Activated CD4-positive, CD25-positive, alpha-beta regulatory T cell treated with anti-CD3 and anti-CD28 coated beads, Interleukin-2, amount 50 U/mL, for 24 hours (primary cell): ENCODE data around the gene MT1E.
A peak's percentile ranks its signal among the peaks of the same experiment; 100 is the strongest.
"Not testable (repeated sequence)": the region's sequence is repeated elsewhere in the genome, so short reads cannot be mapped to it uniquely, and the experiment has no call there.

ENCODE experiments used
- ATAC-seq, 2 donors: fragments of 150-1000 bp; cut with Tn5 transposase; one replicate each; pipeline ENCODE4 v1.10.0; 2021; ENCODE audit warnings: mild to moderate bottlenecking in 1 of 2, moderate library complexity in 1 of 2

The MT1E gene

DNA sequence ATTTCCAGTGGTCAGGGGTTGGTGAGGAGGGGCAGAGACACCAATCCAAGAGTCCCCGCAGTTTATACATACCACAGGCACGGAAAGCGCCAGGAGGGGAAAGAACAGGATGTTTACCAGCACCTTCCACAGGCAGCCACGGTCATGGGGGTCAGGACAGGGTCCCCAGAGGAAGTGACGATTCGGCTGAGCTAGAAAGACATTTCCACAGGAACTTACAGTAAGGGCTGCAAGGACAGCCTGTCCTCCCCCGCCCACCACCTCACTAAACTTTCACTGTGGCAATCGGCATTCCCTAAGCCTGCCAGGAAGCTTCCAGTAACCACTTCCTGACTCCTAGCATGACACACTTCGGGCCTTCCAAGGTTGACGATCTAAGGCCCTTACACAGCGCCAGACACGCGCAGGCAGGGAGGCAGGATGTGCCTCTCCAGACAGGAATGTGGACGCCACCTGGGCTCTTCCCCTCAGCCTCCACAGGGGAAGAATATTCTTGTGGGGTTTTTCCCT is 18.4 kb upstream of the MT1E start:
- ATAC-seq = no peak

DNA sequence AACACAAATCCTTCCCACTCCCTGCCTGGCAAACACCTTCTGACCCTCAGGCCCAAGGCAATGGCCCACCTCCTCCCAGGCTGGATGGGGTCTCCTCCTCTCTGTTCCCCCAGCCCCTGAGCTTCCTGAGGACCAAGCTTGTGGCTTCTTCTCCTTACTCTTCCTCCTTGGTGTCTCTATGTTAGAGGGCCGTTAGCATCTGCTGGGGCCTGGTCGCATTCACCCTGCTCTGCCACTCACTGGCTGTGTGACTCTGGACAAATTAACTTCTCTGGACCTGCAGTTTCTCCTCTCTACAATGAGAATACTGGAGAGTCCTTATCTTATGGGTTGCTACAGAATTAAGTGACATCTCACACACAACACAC is 17.9 kb upstream of the MT1E start:
- no peak for ATAC-seq

DNA sequence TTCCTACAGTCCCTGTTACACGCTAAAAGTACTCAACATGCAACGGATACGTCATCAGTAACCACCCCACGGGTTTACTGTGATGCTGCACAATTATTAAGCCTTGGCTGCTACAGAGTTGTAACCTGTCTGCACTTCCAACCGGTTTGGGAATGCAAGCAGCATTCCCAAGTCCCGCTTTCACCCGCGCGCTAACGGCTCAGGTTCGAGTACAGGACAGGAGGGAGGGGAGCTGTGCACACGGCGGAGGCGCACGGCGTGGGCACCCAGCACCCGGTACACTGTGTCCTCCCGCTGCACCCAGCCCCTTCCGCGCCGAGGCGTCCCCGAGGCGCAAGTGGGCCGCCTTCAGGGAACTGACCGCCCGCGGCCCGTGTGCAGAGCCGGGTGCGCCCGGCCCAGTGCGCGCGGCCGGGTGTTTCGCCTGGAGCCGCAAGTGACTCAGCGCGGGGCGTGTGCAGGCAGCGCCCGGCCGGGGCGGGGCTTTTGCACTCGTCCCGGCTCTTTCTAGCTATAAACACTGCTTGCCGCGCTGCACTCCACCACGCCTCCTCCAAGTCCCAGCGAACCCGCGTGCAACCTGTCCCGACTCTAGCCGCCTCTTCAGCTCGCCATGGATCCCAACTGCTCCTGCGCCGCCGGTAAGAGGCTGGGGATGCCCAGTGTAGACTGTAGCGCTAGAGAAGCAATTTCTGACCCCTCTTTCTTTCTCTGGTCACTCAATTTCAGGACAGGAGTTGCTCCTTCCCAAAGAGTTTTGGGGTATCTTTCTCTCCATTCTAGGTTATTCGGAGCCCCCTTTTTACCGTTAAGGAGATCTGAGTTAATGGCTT is 17.3 kb upstream of the MT1E start, which contains the start of gene MT2A:
MT2A (plus strand) TSS at position 542 of the 833 bp plus-strand sequence; CDS start at position 614, 72 bp downstream.
- peak; percentile 89 to 90 for ATAC-seq

DNA sequence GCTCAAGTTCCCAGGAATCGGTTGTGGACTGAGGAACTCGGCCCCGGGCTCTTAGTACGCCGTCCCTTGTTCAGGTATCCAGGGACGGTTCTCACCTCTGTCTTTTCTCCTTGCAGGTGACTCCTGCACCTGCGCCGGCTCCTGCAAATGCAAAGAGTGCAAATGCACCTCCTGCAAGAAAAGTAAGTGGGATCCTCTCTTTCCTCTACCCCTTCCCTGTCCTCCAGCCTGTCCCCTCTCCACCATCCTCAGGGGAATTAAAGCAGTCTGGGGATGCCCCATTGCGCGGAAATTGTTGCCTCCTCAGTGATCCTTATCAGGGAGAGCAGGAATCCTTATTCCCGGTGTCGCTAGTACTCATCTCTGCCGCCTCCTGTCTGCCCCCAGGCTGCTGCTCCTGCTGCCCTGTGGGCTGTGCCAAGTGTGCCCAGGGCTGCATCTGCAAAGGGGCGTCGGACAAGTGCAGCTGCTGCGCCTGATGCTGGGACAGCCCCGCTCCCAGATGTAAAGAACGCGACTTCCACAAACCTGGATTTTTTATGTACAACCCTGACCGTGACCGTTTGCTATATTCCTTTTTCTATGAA is 16.6 kb upstream of the MT1E start:
- no peak for ATAC-seq

DNA sequence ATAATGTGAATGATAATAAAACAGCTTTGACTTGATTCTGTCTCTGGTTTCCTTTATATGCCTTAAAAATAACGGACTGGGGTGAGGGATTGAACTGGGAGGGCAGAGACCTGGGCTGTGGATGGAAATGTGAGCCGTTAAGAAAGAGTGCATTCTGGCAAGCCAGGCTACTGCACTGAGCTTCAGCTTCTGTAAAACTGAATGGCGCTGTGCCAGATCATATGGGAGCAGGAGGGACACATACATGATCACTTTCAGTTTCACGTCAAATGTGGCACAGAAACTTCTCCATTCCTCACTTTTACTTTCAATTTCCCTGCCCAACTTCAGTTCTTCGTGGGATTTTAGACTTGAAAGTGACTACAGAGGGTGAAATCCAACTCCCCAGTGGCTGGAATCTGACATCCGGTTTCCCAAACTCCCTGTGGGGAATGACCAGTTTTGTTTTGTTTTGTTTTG is 16.1 kb upstream of the MT1E start:
- peak; percentile 27 to 30 for ATAC-seq

DNA sequence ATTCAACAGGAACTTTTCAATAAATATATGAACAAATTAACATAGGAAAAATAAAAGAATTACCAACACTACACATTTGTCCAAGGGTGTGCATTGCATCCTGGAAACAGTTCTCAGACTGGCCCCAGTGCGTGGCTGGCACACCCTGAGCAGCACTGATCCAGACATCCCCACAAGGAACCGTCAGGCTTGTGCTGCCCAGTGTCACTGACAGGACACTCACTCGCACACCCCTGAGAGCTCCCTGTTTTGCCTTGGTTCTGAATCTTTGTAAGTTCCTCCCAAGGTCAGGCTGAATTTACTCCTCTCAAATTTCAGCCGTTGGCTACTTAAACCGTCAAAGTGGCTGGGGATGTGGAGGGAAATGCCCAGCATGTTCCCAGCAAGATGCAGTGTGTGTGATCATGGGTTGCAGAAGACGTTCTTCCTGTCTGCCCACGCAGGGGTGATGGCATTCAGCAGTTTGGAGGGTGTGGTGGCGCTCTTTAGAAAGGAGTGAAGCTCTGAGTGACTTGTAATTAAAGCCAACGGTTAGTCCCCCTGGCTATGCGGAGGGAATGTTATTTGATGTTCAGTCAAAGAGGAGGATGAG is 15.5 kb upstream of the MT1E start:
- ATAC-seq = peak; percentile 30 to 36

DNA sequence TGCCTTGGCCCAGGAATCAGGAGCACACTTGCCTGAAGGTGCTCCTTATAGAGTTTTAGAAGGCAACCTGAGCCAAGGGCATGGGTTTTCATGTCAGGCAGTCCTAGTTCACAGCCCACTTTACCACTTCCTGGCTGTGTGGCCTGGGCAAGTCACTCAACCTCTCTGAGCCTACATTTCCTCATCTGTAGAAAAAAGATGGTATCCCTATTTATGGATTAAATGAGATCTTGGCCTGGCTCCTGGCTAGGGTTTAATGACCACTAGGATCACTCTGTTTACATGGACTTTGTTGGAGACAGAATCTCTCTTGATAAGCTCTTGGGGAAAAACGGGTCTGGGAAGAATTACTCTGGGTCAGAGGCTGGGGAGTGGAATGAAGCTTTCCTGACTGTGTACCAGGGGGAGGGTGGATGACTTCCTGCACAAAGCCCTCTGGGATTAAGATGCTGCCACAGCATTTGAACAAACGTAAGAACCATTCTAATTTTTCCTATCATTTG is 14.9 kb upstream of the MT1E start:
- ATAC-seq = no peak

DNA sequence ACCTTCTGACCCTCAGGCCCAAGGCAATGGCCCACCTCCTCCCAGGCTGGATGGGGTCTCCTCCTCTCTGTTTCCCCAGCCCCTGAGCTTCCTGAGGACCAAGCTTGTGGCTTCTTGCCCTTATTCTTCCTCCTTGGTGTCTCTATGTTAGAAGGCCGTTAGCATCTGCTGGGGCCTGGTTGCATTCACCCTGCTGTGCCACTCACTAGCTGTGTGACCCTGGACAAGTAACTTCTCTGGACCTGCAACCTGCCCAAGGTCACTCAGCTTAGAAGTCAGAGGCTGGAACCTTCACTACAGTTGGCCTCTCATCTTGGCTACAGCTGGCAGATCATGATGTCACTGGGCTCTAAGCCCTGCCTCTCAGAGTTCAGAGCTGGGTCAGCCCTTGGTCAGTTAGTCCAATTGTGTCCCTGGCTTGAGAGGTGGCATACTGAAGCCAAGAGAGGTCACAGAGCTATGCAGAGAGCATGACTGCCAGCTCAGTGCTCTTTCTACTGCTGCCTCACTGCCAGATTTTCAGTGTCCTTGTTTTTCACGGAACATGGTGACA is 14.2 kb upstream of the MT1E start:
- ATAC-seq = no peak

DNA sequence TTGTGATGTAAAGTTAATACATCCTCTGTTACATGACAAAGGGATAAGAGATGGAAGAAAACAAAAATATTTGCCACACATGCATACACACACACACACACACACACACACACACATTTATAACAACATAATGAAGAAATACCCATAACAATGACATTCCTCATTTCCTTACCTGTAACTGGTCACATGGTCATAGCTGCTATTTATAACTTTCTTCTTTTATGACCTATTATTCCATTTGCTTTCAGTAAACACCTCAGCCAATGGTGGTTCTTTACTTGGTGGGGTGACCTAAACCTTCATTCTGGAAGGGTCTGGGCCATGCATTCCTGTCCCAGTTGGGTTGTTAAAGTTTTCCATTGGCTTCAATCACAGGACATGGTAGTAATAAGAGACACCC is 11.9 kb upstream of the MT1E start:
- no peak for ATAC-seq

DNA sequence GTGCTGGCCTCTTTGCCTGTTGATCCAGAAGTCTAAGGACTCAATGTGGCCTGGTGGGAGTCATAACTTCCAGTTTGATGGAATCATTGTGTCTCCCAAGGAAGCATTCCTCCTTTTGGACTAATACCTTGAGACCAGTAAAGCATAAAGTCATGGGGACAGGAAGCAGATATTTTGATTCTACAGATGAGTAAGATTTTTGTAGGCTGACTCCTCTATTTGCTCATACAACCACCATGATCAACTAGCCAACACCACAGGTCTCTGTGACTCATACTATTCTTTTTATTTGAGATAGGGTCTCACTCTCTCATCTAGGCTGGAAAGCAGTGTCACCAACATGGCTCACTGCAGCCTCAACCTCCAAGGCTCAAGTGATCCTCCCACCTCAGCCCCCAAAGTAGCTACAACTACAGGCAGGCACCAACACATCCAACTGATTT is 11.0 kb upstream of the MT1E start:
- peak; percentile 84 to 88 for ATAC-seq

DNA sequence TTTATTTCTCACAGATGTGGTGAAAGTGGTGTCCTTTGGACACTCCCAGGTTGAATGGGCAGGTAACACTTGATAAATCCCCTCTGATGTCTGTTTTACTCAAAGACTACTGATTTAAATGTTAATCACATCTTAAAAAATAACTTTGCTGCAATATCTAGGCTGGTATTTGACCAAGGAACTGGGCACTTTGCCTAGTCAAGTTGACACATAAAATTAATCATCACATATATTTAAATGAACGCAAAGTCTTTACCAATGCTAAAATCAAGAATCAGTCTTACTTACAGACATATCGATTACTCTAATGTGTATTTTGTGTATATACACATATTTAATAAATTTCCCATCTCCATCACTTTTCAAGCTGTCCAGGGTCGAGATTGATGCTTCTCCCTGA is 10.2 kb upstream of the MT1E start:
- no peak for ATAC-seq

DNA sequence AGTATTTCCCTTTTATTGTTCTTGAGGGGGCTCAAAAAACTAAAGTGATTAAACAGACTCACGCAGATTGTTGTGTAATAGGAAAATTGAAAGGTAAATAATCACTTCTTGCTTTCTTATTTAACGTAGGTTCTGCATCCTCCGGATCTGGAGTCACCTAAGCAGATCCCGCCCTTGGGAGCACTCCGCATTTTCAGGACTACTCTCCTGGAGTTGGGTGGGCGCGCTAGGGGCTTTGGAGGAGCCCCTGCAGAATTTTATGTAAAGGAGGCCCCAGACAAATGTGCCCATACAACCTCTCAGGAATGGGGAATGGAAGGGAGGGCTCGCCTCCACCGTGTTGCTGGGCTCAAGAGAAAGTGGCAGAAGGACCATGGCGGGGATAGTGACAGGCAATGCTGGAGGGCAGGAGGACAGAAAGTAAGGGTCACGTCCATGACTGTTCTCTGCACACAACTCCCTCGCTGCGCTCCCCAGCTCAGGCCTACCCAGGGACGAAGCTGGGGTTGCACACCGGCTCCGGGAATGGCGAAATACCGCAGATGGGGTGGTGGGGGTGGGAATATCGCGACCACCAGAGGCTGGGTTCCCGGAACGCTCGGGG is 8.9 kb upstream of the MT1E start:
- ATAC-seq = no peak

DNA sequence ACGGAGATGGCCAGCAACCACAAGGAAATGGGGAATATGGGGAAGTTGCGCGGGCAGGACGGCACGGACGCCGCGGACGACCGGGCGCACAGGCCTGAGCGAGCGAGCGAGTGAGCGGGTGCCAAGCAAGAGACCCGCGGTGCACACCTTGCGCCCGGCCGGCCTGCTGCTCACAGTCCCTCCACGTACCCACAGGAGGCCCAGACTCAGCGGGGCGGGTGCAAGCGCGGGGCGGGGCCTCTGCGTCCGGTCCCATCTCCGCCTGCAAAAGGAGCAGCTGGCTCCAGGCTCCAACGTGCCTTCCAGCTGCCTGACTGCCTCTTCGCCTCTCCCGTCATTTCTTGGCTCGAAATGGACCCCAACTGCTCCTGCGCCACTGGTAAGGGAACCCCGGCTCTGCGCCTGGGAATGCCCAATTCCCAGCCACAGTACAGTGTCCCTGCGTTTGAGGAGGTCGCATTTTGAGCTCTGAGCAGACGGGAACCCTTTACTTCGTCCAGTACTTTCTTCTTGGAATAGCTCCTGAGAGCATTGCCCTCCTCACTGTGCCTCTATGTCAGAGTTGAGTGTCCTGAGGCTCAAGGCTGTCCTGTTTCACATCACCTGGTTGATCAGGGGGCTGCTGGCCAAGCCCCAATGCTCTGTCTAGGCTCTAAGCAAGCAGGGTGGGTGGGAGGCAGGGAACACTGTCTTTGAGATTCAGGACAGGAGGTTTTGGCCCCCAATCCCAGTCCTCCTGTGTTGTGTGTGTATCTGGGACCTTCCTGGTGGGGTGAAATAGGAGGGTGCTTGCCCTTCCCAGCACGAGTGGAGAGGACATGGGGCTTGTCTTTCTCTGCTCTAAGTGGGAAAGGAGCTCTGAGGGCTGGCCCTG is 8.1 kb upstream of the MT1E start:
- ATAC-seq = peak; percentile 27 to 51

DNA sequence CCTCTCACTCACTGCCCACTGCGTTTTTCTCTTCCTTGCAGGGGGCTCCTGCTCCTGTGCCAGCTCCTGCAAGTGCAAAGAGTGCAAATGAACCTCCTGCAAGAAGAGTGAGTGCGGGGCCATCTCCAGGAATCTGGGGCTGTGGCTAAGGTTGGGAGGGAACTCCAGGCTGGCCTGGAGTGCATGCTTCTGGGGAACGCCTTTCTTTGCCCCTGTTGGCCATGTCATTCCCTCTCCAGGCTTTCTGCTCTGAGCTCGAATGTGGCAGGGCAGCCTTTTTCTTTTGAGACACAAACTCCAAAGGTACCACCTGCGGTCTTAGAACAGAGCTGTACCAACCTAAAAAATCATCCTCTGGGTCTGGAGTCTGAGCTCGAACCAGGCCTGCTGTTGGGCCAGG is 7.4 kb upstream of the MT1E start:
- ATAC-seq = no peak

DNA sequence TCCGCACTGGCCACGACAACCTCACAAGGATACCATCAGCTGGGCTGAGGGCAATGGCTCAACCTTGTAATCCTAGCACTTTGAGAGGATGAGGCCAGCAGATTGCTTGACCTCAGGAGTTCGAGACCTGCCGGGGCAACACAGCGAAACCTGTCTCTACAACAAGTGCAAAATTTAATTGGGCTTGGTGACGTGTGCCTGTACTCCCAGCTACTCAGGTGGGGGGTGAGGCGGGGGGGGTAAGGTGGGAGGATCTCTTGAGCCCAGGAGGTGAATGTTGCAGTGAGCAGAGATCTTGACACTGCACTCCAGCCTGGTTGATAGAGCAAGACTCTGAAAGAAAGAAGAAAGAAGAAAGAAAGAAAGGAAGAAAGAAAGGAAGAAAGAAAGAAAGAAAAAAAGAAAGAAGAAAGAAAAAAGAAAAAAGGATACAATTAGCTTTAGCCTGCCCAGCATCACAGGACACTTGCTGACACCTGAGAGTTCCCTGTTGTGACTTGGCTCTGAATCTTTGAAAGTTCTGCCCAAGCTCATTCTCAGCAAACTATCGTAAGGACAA is 5.2 kb upstream of the MT1E start:
- no peak for ATAC-seq

DNA sequence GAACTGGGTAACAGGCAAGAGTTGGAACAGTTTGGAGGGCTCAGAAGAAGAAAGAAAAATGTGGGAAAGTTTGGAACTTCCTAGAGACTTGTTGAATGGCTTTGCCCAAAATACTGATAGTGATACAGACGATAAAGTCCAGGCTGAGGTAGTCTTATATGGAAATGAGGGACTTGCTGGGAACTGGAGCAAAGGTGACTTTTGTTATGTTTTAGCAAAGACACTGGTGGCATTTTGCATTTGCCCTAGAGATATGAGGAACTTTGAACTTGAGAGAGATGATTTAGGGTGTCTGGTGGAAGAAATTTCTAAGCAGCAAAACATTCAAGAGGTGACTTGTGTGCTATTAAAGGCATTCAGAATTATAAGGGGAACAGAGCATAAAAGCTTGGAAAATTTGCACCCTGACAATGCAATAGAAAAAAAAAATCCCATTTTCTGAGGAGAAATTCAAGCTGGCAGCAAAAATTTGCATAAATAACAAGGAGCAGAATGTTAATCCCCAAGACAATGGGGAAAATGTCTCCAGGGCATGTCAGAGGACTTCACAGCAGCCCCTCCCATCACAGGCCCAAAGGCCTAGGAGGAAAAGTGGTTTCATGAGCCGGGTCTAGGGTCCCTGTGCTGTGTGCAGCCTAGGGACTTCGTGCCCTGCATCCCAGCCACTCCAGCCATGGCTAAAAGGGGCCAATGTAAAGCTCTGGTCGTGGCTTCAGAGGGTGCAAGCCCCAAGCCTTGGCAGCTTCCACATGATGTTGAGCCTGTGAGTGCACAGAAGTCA is 3.7 kb upstream of the MT1E start:
- ATAC-seq = not testable (repeated sequence)

DNA sequence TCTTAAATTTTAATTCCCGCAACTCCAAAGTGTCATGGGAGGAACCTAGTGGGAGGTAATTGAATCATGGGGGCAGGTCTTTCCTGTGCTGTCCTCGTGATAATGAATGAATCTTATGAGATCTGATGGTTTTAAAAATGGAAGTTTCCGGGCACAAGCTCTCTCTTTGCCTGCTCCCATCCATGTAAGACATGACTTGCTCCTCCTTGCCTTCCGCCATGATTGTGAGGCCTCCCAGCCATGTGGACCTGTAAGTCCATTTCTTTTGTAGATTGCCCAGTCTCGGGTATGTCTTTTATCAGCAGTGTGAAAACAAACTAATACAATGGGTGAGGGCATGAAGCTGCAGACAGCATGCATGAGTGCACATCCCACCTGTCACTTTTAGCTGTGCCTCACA is 2.4 kb upstream of the MT1E start:
- ATAC-seq = not testable (repeated sequence)

DNA sequence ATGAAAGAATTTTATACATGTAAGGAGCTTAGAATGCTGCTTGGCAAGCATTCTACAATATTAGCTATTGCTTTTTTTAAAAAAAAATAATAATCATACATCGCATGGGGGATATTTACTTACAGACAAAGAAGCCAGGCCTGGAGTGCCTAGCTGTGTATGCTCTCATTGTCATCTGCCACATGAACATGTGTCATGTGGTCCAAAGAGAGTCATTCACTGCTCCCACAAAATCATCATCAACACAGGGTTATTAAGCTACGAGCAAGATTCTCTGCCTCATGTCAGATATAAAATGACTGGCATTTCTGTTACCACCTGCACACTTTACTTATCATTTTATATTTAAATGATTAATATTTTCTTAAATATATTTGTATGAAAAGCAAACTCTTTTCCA is 1.9 kb upstream of the MT1E start:
- ATAC-seq = no peak

DNA sequence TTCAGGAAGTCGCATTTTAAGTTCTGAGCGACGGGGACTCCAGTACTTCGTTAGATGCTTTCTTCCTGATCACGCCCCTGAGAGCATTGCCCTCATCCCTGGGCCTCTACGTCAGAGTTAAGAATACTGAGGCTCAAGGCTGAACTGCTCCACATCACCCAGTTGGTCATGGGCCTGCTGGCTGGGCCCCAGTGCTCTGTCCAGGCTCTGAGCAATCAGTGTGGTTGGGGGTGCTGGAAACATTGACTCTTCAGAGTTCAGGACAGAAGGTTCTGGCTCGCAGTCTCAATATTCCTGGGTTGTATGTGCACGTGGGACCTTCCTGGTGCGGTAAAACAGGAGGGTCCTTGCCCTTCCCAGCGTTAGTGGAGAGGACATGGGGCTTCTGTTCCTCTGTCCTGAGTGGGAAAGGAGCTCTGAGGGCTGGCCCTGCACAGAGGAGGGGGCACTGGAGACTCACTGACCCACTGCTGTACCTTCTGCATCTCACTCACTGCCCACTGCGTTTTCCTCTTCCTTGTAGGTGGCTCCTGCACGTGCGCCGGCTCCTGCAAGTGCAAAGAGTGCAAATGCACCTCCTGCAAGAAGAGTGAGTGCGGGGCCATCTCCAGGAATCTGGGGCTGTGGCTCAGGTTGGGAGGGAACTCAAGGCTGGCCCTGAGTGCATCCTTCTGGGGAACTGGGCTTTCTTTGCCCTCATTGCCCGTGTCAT is 518 bp downstream of the MT1E start:
- no peak for ATAC-seq

DNA sequence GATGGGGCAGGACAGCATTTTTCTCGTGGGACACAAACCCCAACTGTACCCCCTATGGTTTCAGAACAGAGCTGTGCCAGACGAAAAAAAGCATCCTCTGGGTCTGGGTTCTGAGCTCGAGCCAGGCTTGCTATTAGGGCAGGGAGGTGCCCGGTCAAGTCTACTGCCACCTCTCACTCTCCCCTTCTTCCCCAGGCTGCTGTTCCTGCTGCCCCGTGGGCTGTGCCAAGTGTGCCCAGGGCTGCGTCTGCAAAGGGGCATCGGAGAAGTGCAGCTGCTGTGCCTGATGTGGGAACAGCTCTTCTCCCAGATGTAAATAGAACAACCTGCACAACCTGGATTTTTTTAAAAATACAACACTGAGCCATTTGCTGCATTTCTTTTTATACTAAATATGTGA is 1.1 kb downstream of the MT1E start:
- no peak for ATAC-seq
